Measurements from ENCODE around the gene RHOB.

RHOB gene

DNA sequence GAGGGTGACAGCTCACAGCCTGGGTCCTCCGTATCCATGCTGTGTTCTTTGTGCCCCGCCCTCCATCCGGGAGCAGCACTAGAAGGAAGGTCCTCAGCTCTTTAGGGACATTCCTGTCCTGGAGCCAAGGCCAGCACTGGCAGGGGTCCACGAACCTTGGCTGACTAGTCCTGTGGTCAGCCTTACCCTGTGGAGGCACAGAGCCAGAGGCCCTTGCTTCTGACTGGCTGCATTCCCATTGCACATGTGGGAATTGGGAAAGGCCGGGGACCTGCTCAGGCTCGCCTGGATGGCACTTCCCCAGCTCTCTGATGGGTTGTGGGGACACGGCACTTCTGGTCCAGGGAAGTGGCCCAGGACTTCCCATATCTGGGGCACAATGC, 24.9 kb upstream of the RHOB start:
- in situ Hi-C loops (cut with HindIII; ENCODE audit: low sequenced_read_pairs) = loop anchor here (5.0 kb wide), 1 partner anchor 95 kb away; no protein-coding TSS in a partner anchor

DNA sequence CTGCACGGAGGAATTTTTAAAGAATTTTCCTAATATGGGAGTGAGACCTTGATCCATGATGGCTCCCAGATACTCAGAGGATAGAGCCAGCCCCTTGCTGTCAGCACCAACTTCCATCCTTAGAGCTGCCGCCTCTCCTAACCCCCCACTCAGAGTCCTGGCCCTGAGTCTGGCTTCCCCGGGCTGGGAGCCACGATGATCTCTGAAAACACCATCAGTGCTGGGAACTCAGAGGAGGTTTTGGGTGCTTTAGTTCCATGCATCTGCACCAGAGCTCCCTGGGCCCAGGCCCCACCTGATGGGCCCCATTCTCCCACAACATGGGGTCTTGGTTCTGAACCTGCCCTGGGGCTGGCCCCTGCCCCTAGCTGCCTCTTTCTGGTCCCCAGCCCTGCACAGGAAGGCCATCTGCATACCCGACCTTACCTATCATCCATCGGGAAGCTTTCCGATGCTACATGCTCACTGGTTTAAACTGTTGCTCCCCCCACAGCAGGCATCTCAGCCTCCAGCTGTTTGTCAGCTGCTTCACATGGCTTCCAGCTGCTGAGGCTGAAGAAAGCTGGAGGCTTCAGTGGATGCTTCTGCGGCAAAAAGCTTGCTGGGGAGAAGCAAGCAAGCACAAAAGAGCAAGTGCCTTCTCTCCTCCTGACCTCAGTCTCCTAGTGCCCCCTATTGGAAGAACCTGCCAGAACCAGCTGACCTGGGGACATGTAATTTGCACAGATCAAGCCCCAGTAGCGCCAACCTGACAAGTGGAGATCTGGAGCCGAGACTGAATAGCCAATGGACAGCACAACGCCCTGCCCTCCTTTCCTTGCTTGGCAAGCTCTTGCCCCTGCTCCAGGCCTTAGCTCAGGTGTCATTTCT, 24.2 kb upstream of the RHOB start:
- in situ Hi-C loops (cut with HindIII; ENCODE audit: low sequenced_read_pairs) = loop anchor here (5.0 kb wide), 1 partner anchor 95 kb away; no protein-coding TSS in a partner anchor

DNA sequence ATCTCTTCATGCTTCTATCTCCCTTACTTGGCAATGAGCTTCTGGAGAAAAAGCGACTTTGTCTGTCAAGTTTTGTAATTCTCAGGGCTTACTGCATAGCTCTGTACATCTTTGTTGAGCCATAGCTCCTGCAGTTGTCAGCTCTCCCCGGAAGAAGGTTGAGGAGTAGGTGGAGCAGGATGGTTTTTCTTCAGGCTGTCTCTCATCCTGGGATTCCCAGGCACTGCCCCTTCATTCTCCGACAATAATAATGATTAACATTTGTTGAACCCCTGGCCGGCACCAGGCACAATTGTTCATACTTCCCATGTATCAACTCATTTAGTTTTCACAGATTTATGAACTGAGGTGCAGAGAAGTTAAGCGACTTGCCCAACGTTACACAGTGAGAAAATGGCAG, 23.5 kb upstream of the RHOB start:
- in situ Hi-C loops (cut with HindIII; ENCODE audit: low sequenced_read_pairs) = loop anchor here (5.0 kb wide), 1 partner anchor 96 kb away; no protein-coding TSS in a partner anchor

DNA sequence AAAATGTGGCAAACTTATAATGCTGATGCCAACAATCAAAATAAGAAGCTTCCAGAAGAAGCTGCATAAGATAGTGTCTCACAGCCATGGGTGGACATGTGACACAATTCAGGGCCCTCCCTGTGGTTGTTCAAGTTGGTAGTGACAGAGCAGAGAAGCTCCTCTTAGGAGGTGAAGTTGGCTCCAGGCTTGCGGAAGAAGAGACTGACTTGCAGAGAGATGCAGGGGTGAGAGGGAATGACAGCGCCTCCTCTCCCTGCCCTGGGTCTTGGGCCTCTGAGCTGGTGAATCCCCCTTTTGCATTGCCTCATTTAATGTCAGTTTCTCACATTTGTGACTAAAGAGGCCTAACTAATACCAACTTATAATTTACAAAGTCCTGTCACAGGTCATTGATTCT, 23.0 kb upstream of the RHOB start:
- in situ Hi-C loops (cut with HindIII; ENCODE audit: low sequenced_read_pairs) = loop anchor here (5.0 kb wide), 1 partner anchor 97 kb away; no protein-coding TSS in a partner anchor

- in situ Hi-C loops (cut with HindIII; ENCODE audit: low sequenced_read_pairs) = loop anchor here (5.0 kb wide), 1 partner anchor 97 kb away; no protein-coding TSS in a partner anchor
Observed at GRCh38 chr2:20424300-20425290, 22.3 kb upstream of the RHOB start.

DNA sequence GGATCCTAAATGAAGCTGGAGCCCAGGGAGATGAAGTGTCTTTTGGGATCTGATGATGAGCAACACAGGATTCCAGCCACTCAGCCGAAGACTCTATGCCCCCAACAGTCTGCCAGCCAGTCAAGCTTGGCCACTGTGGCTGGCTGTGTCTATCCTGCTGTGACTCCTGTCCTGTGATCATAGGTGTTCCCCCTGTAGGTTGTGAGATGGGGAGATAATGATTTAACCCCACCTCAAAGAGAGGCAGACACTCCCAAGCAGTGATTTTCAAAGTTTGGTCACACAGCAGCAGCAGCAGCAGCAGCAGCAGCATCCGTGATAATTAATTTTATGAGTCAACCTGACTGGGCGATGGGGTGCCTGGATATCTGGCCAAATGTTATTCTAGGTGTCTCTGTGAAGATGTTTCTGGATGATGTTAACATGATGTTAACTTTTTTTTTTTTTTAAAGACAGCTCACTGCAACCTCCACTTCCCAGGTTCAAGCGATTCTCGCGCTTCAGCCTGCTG, 21.4 kb upstream of the RHOB start:
- in situ Hi-C loops (cut with HindIII; ENCODE audit: low sequenced_read_pairs) = no loop called here

DNA sequence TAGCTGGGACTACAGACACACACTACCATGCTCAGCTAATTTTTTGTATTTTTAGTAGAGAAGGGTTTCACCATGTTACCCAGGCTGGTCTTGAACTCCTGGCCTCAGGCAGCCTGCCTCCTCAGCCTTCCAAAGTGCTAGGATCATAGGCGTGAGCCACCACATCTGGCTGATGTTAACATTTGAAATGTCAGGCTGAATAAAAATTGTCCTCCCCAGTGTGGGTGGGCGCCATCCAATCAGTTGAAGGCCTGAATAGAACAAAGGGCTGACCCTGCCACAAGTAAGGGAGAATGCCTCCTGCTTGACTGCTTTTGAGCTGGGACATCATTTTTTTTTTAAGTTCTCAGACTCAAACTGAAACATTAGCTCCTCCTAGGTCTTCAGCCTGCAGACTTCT, 21.0 kb upstream of the RHOB start:
- in situ Hi-C loops (cut with HindIII; ENCODE audit: low sequenced_read_pairs) = no loop called here

DNA sequence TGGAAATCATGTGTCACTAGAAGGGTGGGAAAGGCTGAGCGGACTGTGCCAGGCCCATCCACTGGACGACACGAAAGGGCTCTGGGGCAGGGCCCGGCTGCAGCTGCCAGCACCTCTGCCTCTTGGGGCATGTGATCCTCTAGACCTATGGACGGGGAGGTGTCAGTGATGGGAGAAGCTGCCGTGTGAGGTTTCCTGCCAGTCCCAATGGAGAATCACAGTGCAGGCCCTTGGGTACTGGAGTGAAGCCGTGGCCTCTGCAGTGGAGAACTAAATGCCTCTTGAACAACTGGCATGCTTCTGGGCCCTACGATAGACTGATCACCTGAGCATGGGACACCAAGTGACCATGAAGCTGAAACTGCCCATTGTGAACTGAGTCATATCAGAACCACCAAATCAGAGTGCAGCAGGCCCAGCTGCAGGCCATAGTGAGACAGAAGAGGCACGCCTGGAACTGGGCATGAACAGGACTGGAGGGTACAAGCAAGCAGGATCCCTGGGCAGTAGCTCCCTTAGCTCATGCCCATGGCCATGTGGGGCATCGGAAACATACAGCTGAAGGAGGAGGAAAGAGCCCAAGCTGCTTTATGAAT, 18.8 kb upstream of the RHOB start:
- in situ Hi-C loops (cut with HindIII; ENCODE audit: low sequenced_read_pairs) = no loop called here

- in situ Hi-C loops (cut with HindIII; ENCODE audit: low sequenced_read_pairs) = no loop called here
Observed at GRCh38 chr2:20428717-20429490, 18.0 kb upstream of the RHOB start.

DNA sequence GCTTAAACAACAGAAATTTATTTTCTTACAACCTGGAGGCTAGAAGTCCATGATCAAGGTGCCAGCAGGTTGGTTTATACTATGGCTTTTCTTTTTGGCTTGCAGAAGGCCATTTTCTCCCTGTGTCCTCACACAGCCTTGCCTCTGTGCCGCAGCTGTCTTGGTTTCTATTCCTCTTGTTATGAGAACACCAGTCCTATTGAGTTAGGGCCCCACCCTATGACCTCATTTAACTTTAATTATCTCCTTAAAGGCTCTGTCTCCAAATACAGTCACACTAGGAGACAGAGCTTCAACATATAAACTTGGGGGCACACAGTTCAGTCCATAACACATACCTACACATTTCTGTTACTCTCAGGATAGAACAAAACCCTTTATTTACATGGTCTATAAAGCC, 17.3 kb upstream of the RHOB start:
- in situ Hi-C loops (cut with HindIII; ENCODE audit: low sequenced_read_pairs) = no loop called here

DNA sequence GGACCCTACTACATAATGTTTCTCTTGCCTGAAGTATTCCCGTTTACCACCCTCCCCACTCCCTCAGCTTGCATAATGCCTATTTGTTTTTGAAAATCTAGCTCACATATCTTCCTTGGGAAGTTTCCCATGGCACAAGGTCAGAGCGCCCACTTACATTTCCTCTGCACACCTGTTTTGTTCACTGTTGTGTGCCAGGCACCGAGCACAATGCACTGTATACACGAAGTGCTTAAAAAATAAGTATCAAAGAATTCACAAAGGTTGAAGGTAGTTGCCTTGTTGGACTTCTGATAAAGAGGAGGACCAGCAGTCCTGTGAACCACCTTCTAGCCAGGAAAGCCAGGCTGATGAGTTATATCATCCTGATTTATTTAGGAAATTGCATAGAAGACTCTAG, 16.8 kb upstream of the RHOB start:
- in situ Hi-C loops (cut with HindIII; ENCODE audit: low sequenced_read_pairs) = no loop called here

DNA sequence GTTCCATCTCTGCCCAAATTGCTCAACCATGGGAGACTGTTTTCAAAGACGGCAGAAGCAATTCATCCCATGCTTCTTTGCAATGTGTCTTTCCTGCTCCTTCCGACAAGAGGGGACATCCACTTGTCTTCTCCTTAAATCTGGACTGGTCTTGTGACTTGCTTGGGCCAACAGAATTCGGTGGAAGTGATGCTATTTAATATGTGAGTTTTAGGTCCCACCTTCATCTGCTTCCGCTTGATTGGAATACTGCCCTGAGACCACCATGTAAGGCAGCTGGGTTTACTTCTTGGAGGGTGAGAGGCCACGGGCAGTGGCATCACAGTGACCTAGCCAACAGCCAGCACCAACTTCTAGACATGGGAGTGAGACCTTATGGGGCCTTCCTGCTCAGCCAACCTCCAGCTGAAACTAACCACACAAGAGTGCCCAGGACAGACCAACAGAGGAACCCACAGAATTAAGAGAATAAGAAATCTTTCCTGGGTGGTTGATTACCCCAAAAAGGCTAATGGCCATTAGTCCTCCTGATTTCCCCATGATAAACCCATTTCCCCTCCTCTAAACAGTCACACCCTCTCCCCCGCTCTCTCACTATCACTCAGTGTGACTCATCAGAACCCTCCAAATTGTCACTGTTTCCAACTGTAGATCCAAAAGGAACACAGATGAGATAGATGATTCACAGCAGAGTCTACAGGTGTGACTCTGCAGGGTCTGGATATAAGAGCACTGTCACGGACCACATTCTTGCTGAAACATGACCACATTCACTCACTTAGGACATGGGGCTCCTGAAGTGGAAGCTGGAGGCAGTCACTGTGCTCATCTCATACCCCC, 16.2 kb upstream of the RHOB start:
- in situ Hi-C loops (cut with HindIII; ENCODE audit: low sequenced_read_pairs) = no loop called here

DNA sequence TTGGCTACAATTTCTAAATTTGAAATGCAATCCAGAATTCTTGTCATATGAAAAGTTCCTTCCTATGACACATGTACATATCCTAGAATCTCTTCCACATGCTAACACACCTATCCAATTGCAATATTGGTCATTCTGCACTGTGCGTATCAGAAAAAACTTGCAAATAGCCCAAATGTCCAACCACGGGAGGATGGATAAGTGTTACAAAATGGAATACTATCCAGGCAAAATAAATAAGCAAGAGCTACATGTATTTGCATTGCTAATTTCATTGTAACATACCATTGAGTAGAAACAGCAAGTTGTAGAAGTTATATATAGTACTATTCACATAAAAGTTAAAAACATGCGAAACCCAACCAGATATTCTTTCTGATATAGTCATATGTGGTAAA, 15.6 kb upstream of the RHOB start:
- in situ Hi-C loops (cut with HindIII; ENCODE audit: low sequenced_read_pairs) = no loop called here

DNA sequence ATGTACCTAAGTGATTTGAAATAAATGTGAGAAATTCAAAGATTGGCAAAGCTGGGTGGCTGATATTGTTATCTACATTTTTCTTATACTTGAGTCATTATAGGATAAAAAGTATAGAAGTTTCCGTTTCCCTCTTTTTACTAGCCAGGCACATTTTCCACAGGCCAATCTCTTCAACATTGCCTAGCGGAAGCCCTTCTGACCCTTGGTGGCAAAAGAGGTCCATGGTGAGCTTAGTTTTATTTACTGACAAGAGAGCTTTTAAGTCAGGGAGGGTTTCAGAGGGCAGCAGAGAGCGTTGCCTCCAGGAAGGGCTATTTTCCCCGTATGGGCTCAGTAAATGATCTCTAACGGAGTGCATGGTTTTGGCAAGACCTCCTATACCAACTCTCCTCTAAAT, 15.1 kb upstream of the RHOB start:
- in situ Hi-C loops (cut with HindIII; ENCODE audit: low sequenced_read_pairs) = no loop called here

DNA sequence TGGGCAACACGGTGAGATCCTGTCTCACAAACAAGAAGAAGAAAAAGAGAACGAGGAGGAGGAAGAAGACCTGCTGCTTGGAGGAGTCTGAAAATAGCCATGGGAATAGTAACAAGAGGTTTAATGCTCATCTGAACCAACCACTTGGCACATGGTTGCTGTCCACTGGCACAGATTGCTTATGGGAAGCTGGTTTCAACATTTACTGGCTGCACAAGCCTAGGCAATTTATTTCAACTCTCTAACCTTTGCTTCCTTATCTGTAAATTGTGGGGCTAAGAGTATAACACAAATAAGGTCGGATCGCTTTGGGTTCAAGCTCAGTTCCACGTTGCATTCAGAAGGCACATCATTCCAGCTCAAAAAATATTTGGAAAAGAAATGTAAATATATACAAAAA, 14.2 kb upstream of the RHOB start:
- in situ Hi-C loops (cut with HindIII; ENCODE audit: low sequenced_read_pairs) = no loop called here

- in situ Hi-C loops (cut with HindIII; ENCODE audit: low sequenced_read_pairs) = no loop called here
Observed at GRCh38 chr2:20433249-20433648, 13.6 kb upstream of the RHOB start.

GRCh38 chr2:20433946-20434553, 12.8 kb upstream of the RHOB start:
- in situ Hi-C loops (cut with HindIII; ENCODE audit: low sequenced_read_pairs) = no loop called here

- in situ Hi-C loops (cut with HindIII; ENCODE audit: low sequenced_read_pairs) = no loop called here
Observed at GRCh38 chr2:20434588-20435294, 12.1 kb upstream of the RHOB start.
